HEK293 (cell line): ENCODE data around the gene CLN3.

ENCODE experiments used
- CTCF ChIA-PET: fragments of 350-600 bp; formaldehyde crosslinking; extraction: SDS; loops from one replicate; lab custom pipeline; 2021; ENCODE audit warnings: antibody characterized with exemption; lab: Yijun Ruan, JAX
- POLR2A ChIA-PET: fragments of 300-600 bp; formaldehyde crosslinking; extraction: SDS; loops from one replicate; lab custom pipeline; 2020; ENCODE audit warnings: antibody characterized with exemption, inconsistent platforms; lab: Yijun Ruan, JAX
- H3K27ac ChIP-seq: fragments of 200-500 bp; sonication (Bioruptor generic); 2 replicates; pipeline ENCODE4 v1.5.1; 2014; ENCODE audit warnings: low read depth, low read length, control low read depth, inconsistent platforms; ENCODE audit errors: extremely low read depth
- H3K36me3 ChIP-seq, 2 experiments: fragments of 200-500 bp in 1 of 2; sonication (Bioruptor generic) in 1 of 2; 1 replicate in 1 of 2; 2 replicates in 1 of 2; pipeline ENCODE4 v1.5.1; 2014 to 2017; ENCODE audit warnings: inconsistent platforms in 2 of 2, low read length in 2 of 2; ENCODE audit not compliant: control insufficient read depth in 2 of 2, insufficient read depth in 1 of 2
- H3K4me1 ChIP-seq: fragments of 200-500 bp; sonication (Bioruptor generic); 2 replicates; pipeline ENCODE4 v1.5.1; 2014; ENCODE audit warnings: mild to moderate bottlenecking, low read length, inconsistent platforms; ENCODE audit not compliant: control insufficient read depth, insufficient read depth
- H3K4me3 ChIP-seq: 2 replicates; pipeline ENCODE4 v1.5.1; 2011; ENCODE audit warnings: low read depth, mild to moderate bottlenecking, control low read depth, low read length, moderate library complexity
- H3K9me3 ChIP-seq: fragments of 200-500 bp; sonication (Bioruptor generic); 2 replicates; pipeline ENCODE4 v1.5.1; 2014; ENCODE audit warnings: low read depth, low read length, inconsistent platforms; ENCODE audit not compliant: control insufficient read depth, insufficient read depth
- FEZF1 ChIP-seq: fragments of 450-650 bp; formaldehyde crosslinking; IDR thresholded peaks from 2 replicates; pipeline ENCODE4 v1.5.1; 2016; ENCODE audit warnings: missing biosample characterization, missing genetic modification characterization
- GLIS1 ChIP-seq: fragments of 450-650 bp; formaldehyde crosslinking; IDR thresholded peaks from 2 replicates; pipeline ENCODE4 v1.5.1; 2016; ENCODE audit warnings: missing biosample characterization, missing genetic modification characterization
- KLF17 ChIP-seq: fragments of 450-650 bp; formaldehyde crosslinking; IDR thresholded peaks from 2 replicates; pipeline ENCODE4 v1.5.1; 2016; ENCODE audit warnings: missing biosample characterization, missing genetic modification characterization
- KLF7 ChIP-seq: fragments of 450-650 bp; formaldehyde crosslinking; IDR thresholded peaks from 2 replicates; pipeline ENCODE4 v1.5.1; 2016; ENCODE audit warnings: missing biosample characterization, missing genetic modification characterization, borderline replicate concordance
- TRIM28 ChIP-seq: IDR thresholded peaks from 2 replicates; pipeline ENCODE4 v1.6.1; 2011; ENCODE audit warnings: low read length, control low read depth, borderline replicate concordance
- TSHZ1 ChIP-seq: fragments of 450-650 bp; formaldehyde crosslinking; IDR thresholded peaks from 2 replicates; pipeline ENCODE4 v1.5.1; 2016; ENCODE audit warnings: missing biosample characterization, missing genetic modification characterization, borderline replicate concordance
- ZBTB21 ChIP-seq: fragments of 450-650 bp; formaldehyde crosslinking; IDR thresholded peaks from 2 replicates; pipeline ENCODE4 v1.5.1; 2017; ENCODE audit warnings: missing biosample characterization, missing genetic modification characterization
- ZBTB6 ChIP-seq: fragments of 450-650 bp; formaldehyde crosslinking; IDR thresholded peaks from 2 replicates; pipeline ENCODE4 v1.5.1; 2017; ENCODE audit warnings: missing biosample characterization, missing genetic modification characterization
- ZEB2 ChIP-seq: fragments of 450-650 bp; formaldehyde crosslinking; IDR thresholded peaks from 2 replicates; pipeline ENCODE4 v1.5.1; 2016; ENCODE audit warnings: missing biosample characterization, missing genetic modification characterization
- ZNF132 ChIP-seq: fragments of 450-650 bp; formaldehyde crosslinking; IDR thresholded peaks from 2 replicates; pipeline ENCODE4 v1.5.1; 2017; ENCODE audit warnings: missing biosample characterization, missing genetic modification characterization, borderline replicate concordance
- ZNF266 ChIP-seq: fragments of 450-650 bp; formaldehyde crosslinking; IDR thresholded peaks from 2 replicates; pipeline ENCODE4 v1.5.1; 2016; ENCODE audit warnings: missing biosample characterization, missing genetic modification characterization, low read depth
- ZNF501 ChIP-seq: fragments of 450-650 bp; formaldehyde crosslinking; IDR thresholded peaks from 2 replicates; pipeline ENCODE4 v1.5.1; 2016; ENCODE audit warnings: missing biosample characterization, missing genetic modification characterization
- ZNF510 ChIP-seq: fragments of 450-650 bp; formaldehyde crosslinking; IDR thresholded peaks from 2 replicates; pipeline ENCODE4 v1.5.1; 2018; ENCODE audit warnings: mild to moderate bottlenecking, missing genetic modification characterization, missing biosample characterization; ENCODE audit not compliant: insufficient replicate concordance
- ZNF549 ChIP-seq: fragments of 450-650 bp; IDR thresholded peaks from 2 replicates; pipeline ENCODE4 v1.5.1; 2018; ENCODE audit warnings: missing biosample characterization, missing genetic modification characterization, mild to moderate bottlenecking, inconsistent platforms, moderate library complexity
- ZNF701 ChIP-seq: fragments of 450-650 bp; formaldehyde crosslinking; IDR thresholded peaks from 2 replicates; pipeline ENCODE4 v1.5.1; 2016; ENCODE audit warnings: missing biosample characterization, missing genetic modification characterization
- ZNF704 ChIP-seq: fragments of 450-650 bp; formaldehyde crosslinking; IDR thresholded peaks from 2 replicates; pipeline ENCODE4 v1.5.1; 2016; ENCODE audit warnings: missing biosample characterization, missing genetic modification characterization
- ZNF747 ChIP-seq: fragments of 450-650 bp; formaldehyde crosslinking; IDR thresholded peaks from 2 replicates; pipeline ENCODE4 v1.5.1; 2016; ENCODE audit warnings: missing biosample characterization, missing genetic modification characterization
- ZNF843 ChIP-seq: fragments of 450-650 bp; formaldehyde crosslinking; IDR thresholded peaks from 2 replicates; pipeline ENCODE4 v1.5.1; 2016; ENCODE audit warnings: missing biosample characterization, missing genetic modification characterization
- ZSCAN16 ChIP-seq: fragments of 450-650 bp; formaldehyde crosslinking; IDR thresholded peaks from 2 replicates; pipeline ENCODE4 v1.5.1; 2016; ENCODE audit warnings: missing biosample characterization, missing genetic modification characterization
- ZSCAN23 ChIP-seq: fragments of 450-650 bp; formaldehyde crosslinking; IDR thresholded peaks from 2 replicates; pipeline ENCODE4 v1.5.1; 2016; ENCODE audit warnings: missing biosample characterization, missing genetic modification characterization
- ZSCAN4 ChIP-seq: fragments of 450-650 bp; formaldehyde crosslinking; IDR thresholded peaks from 2 replicates; pipeline ENCODE4 v1.5.1; 2017; ENCODE audit warnings: missing biosample characterization, missing genetic modification characterization

CLN3 gene

GRCh38 chr16:28520672-28521071 lies 28.8 kb upstream of the CLN3 start:
- Histone ChIP-seq H3K4me3 (no peak overlapping the region), H3K9me3 (no peaks in the 10 kb centered on the region), H3K36me3 (no peaks in the 10 kb centered on the region), H3K4me1 (no peaks in the 10 kb centered on the region), H3K27ac (no peak overlapping the region)
- TF ChIP-seq ZEB2 (tag by site-specific recombination) (no peak), KLF17 (no peak), ZSCAN4 (tag by site-specific recombination) (no peak), ZNF843 (tag by site-specific recombination) (no peak), ZSCAN23 (tag by site-specific recombination) (no peak), ZSCAN16 (tag by site-specific recombination) (no peak), TRIM28 (no peak), TSHZ1 (no peak), KLF7 (tag by site-specific recombination) (no peak), ZBTB21 (no peak)
- CTCF ChIA-PET = no interaction called here
- POLR2A ChIA-PET = no interaction called here

- H3K36me3 ChIP-seq = no peaks in the 10 kb centered on the region
- CTCF ChIA-PET = no interaction called here
- no peaks in the 10 kb centered on the region for H3K4me1 ChIP-seq
- no peak overlapping the region for H3K4me3 ChIP-seq
- no peaks in the 10 kb centered on the region for H3K9me3 ChIP-seq
- no peak for TF ChIP-seq ZBTB6 (tag by site-specific recombination)
- TF ChIP-seq FEZF1 (tag by site-specific recombination) = no peak
- no peak for TF ChIP-seq GLIS1 (tag by site-specific recombination)
- TF ChIP-seq ZNF132 (tag by site-specific recombination) = no peak
- no peak for TF ChIP-seq ZNF747 (tag by site-specific recombination)
- no peak for TF ChIP-seq ZNF704 (tag by site-specific recombination)
- no peak for TF ChIP-seq ZNF701
- no peak for TF ChIP-seq ZNF510 (tag by site-specific recombination)
- no peak for TF ChIP-seq ZNF501
- TF ChIP-seq ZNF549 (tag by site-specific recombination) = no peak
- TF ChIP-seq ZNF266 (tag by site-specific recombination) = no peak
- POLR2A ChIA-PET = no interaction called here
- no peak overlapping the region for H3K27ac ChIP-seq
These were observed 22.4 kb upstream of the CLN3 start for GRCh38 chr16:28514246-28514645.
